ENCODE results near the gene AK9.

AK9 gene

DNA sequence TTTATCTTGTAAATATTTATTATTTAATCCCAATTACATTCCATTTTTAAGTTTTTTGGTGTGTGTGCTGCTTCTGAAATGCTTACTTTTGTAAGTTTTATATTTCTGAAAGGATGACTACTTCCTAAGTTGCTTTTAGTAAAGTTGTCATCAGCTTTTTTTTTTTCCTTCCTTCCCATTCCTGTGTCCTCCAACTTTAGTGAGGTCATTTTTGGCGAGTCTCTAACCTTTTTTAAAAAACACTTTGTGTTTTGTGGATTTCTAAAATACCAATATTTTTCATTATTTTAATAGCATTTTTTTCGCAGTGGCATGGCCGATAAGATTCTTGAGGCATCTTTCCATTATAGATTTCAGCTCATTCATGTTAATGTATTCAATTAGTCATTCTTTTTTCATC is 31.0 kb upstream of the AK9 start:
- TF ChIP-seq, protein P1, sequence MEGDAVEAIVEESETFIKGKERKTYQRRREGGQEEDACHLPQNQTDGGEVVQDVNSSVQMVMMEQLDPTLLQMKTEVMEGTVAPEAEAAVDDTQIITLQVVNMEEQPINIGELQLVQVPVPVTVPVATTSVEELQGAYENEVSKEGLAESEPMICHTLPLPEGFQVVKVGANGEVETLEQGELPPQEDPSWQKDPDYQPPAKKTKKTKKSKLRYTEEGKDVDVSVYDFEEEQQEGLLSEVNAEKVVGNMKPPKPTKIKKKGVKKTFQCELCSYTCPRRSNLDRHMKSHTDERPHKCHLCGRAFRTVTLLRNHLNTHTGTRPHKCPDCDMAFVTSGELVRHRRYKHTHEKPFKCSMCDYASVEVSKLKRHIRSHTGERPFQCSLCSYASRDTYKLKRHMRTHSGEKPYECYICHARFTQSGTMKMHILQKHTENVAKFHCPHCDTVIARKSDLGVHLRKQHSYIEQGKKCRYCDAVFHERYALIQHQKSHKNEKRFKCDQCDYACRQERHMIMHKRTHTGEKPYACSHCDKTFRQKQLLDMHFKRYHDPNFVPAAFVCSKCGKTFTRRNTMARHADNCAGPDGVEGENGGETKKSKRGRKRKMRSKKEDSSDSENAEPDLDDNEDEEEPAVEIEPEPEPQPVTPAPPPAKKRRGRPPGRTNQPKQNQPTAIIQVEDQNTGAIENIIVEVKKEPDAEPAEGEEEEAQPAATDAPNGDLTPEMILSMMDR (IDR thresholded peaks at IDR 0.05) = no peak

DNA sequence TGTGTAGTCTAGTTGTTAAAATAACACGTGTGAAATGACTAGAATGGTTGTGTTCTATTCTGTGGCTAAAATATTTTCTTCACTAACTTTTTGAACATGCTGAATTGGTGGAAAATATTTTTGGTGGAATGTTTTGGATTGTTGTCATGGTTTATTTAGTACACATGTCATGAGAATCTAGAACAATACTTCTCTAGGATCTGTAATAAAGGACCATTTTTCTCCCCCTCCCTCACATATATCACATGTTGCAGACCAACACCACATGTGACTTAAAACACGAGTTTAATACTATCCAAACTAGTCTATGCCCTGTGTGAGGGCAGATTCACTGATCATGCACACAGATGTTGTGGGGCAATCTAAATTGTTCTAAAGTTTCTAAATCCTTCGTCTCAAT is 29.3 kb upstream of the AK9 start:
- TF ChIP-seq, protein P1 (IDR thresholded peaks at IDR 0.05) = no peak

DNA sequence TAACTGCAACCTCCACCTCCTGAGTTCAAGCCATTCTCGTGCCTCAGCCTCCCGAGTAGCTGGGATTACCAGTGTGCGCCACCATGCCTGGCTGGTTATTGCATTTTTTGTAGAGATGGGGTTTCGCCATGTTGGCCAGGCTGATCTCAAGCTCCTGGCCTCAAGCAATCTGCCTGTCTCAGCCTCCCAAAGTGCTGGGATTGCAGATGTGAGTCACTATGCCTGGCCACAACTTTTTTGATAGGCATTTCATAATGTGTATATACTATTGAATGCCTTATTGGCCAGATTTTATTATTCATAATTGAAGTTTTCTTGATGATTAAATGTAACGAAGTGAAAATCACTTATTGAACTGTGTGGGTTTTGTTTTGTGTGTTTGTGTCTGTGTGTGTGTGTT is 28.0 kb upstream of the AK9 start:
- TF ChIP-seq, protein P1 (IDR thresholded peaks at IDR 0.05) = no peak

DNA sequence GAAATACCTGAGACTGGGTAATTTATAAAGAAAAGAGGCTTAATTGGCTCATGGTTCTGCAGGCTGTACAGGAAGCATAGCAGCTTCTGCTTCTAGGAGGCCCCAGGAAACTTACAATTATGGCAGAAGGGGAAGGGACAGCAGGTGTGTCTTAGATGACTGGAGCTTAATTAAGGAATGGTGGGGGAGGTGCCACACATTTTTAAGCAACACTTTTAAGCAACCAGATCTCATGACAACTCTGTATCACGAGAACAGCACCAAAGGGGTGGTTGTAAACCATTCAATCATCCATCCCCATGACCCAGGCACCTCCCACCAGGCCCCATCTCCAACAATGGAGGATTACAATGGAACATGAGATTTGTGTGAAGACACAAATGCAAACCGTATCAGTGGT is 27.0 kb upstream of the AK9 start:
- TF ChIP-seq, protein P1 (IDR thresholded peaks at IDR 0.05) = no peak

DNA sequence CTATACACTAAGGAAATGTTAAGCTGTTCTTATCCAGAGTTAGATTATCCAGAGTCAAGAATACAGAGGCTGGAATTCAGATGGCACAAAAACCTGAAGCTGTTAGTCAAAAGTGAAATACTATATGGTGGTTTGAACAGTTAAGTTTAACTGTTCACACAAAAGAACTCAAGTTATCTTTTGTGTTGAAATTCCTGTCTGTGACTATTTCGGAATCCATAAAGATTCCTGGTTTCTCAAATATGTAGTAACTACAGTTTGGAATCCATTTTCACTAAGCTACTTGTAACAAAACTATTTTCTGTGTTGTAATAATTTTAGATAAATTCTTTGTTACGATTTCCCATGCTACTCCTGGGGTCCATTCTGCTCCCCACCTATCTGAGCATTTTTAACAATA is 24.6 kb upstream of the AK9 start:
- TF ChIP-seq, protein P1 (IDR thresholded peaks at IDR 0.05) = no peak

DNA sequence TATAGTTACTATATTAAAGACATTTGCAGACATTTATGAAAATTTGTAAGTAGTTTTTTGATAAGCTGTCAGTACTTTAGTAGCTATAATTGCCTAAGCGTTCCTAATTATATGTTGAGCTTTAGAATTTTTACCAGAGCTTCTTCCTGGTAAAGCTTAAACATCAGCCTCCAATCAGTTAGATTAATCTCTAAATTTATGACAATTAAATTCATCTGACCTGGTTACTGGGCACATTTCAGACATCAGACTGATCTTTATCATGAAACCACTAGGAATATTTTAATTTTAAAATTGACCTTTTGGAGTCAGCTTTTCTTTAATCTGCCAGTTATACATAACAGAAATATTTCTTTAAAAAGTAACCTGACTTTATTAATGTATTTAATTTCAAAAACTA is 23.6 kb upstream of the AK9 start:
- TF ChIP-seq, protein P1 (IDR thresholded peaks at IDR 0.05) = no peak

DNA sequence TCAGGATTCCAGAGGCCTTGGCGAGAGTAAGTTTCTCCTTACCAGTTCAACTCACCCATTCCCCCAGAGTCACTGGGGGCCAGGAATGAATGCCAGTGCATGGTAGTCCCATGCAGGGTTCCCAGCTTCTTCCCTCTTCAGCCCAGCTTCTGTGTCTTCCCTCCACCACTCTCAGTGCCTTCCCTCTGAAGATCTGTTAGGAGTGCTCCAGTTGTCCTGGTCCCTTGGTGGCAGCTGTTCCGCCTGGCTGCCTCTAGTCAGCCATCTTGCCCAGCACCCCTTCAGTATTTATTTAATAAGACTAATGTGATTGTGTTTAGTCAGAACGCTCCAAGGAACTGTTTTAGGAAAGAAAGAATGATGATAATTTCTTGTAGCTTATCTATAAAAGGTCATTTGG is 23.2 kb upstream of the AK9 start:
- TF ChIP-seq, protein P1 (IDR thresholded peaks at IDR 0.05) = no peak

DNA sequence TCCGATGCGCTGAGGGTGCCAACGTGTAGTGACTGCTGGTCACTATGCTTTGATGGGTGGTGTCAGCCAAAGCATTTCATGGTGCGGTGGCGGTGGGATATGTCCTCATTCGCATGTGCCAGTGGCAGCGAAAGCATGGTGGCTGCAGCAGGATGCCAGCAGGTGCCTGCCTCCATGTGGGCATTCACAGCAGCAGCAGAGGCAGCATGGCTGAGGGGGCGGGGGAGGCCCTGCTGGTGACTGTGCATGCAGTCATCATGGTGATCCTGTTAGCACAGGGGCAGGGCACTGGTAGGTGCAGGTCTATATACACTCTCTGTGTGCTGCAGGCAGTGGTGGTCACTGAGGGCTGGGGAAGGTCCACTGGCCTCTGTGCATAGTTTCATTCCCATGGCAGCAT is 22.1 kb upstream of the AK9 start:
- TF ChIP-seq, protein P1 (IDR thresholded peaks at IDR 0.05) = no peak
